ENCODE data around the gene ALOX15B.
"Not testable (repeated sequence)": the region's sequence is repeated elsewhere in the genome, so short reads cannot be mapped to it uniquely, and the experiment has no call there.

ALOX15B gene

GRCh38 chr17:8013731-8014557, 24.9 kb upstream of the ALOX15B start:
- no peak for DNase-seq

- no peak for DNase-seq
These were observed 24.4 kb upstream of the ALOX15B start for GRCh38 chr17:8014558-8014850.

- DNase-seq, result no peak
These were observed 23.5 kb upstream of the ALOX15B start for GRCh38 chr17:8015236-8015956.

- no peak for DNase-seq
These were observed 22.8 kb upstream of the ALOX15B start for GRCh38 chr17:8015957-8016631.

GRCh38 chr17:8016632-8017424, 22.0 kb upstream of the ALOX15B start:
- DNase-seq, result no peak

- no peak for DNase-seq
These were observed 20.4 kb upstream of the ALOX15B start for GRCh38 chr17:8018436-8018835.

GRCh38 chr17:8019166-8019565, 19.7 kb upstream of the ALOX15B start:
- DNase-seq, result no peak

GRCh38 chr17:8019665-8020650, 18.9 kb upstream of the ALOX15B start:
- no peak for DNase-seq

GRCh38 chr17:8020776-8021564, 17.9 kb upstream of the ALOX15B start:
- no peak for DNase-seq

- no peak for DNase-seq
These were observed 17.1 kb upstream of the ALOX15B start for GRCh38 chr17:8021565-8022359.

GRCh38 chr17:8022360-8023003, 16.4 kb upstream of the ALOX15B start:
- no peak for DNase-seq

GRCh38 chr17:8024161-8024560, 14.7 kb upstream of the ALOX15B start:
- DNase-seq, result not testable (repeated sequence)

GRCh38 chr17:8025176-8025911, 13.5 kb upstream of the ALOX15B start:
- DNase-seq, result no peak

- DNase-seq, result no peak
These were observed 9.7 kb upstream of the ALOX15B start for GRCh38 chr17:8029121-8029520.

- DNase-seq, result no peak
These were observed 7.6 kb upstream of the ALOX15B start for GRCh38 chr17:8031261-8031661.

GRCh38 chr17:8031950-8032349, 6.9 kb upstream of the ALOX15B start:
- DNase-seq, result no peak

- no peak for DNase-seq
These were observed 6.4 kb upstream of the ALOX15B start for GRCh38 chr17:8032442-8032841.

GRCh38 chr17:8039611-8040168, 831 bp downstream of the ALOX15B start:
- no peak for DNase-seq

Data from effector CD8-positive, alpha-beta T cell (primary cell).